ENCODE measurements around the gene ELP5.
"Not testable (repeated sequence)": the region's sequence is repeated elsewhere in the genome, so short reads cannot be mapped to it uniquely, and the experiment has no call there.

The ELP5 gene

DNA sequence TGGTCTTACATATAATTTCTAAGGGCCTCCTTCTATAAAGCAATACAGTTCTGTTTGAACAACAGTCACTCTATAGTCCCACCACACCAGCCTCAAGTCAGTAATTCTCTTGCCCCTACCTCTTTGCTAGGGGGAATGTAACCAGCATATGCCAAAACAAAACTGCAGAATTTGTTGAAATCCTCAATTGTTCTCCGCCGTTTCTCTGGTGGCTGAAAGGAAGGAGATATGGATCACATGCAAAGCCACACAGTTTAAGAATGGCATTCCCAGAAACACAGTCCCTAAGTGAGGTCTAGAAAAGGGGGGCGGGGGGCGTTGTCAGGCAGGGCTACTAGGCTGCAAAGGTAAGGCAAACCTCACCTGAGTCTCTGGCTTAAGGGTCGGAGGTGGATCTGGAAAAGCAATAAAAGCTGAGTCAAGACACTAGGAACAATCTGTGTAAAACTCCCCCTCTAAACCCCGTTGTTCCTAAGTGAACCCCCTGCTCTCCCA, 14.7 kb upstream of the ELP5 start:
- no peak for DNase-seq

GRCh38 chr17:7237761-7238419, 14.1 kb upstream of the ELP5 start:
- peak; percentile 87 to 88 for DNase-seq

- peak; percentile 52 to 62 for DNase-seq
Observed at GRCh38 chr17:7238420-7239090, 13.5 kb upstream of the ELP5 start.

GRCh38 chr17:7239091-7240027, 12.7 kb upstream of the ELP5 start, which contains the start of gene PHF23:
PHF23 (minus strand) TSS chr17:7239457; CDS start chr17:7239279, 178 bp downstream.
- peak; percentile 99 for DNase-seq

GRCh38 chr17:7240375-7240774, 11.6 kb upstream of the ELP5 start:
- peak in 1 of 2 donors; percentile 31 for DNase-seq

DNA sequence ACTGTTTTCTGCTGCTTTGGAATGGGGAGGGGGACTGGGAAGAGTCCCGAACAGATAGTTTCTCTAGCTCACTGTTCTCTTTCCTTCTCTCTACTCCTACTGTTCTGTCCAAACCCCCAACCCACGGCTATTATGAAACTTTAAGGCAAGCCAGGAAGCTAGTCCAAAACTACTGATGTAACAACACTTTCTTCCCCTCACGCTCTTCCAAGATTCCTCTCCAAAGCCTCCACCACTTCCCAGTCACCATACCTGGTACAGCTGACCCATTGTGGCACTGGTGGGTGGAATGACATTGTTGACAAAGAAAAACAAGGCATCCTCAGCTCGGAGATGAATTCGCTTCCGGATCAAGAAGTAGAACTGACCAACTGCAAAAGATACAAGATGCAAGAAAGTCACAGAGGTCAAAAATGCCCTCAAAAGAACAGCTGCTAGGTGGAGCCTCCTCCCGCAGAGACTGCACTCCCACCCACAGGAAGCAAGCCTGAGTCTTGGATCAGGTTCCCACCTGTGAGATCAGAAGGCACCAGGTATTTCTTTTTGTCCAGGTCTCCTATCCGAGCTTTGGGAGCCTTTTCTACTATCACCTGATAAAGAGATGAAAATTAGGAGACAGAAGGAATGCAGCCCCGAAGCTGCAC, 10.8 kb upstream of the ELP5 start:
- no peak for DNase-seq

DNA sequence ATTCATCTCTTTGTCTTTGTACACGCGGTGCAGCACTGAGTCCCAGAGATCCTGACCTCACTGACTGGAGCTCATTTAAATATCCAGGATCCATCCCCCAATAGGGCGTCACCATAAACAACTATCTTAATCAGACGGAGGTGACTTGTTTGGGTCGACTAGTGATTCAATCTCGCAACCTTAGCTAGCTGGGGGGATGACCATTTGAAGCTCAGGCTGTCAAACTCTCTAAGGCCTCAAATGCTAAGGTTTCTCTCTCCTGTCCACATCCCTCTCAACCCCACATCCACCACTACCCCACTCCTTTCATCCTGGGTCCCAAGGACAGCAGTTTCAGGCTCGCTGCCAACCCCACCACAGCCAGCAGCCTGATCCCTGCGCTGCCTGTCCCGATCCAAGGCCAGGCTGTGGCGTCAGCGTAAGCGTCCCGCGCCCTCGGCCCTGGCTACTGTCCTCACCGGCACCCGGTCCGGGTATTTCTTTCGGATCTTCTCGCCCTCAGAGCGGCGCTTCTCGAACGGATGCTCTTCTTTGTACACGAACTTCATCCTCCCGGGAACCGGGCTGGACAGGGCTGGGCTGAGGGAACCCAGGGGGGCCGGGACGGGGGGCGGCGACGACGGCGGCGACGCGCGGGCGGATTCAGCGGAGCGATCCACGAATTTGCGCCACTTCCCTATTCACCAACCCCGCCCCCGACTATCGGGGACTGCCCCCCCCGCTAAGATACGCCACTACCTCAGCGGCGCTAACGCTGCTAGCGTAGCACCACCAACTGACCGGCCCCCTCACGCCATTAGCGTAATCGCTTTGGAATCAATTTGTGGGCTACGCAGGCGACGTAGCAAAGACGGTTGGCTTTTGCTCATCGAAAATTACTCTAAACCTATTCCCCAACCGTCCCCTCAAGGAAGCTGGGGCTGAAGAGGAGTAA, 10.0 kb upstream of the ELP5 start, which contains the start of gene GABARAP:
TSS of gene GABARAP (minus strand) at position 667 of the 934 bp plus-strand sequence. CDS start at position 548, 119 bp downstream.
- DNase-seq: peak; percentile 90 to 94

GRCh38 chr17:7242717-7243452, 9.1 kb upstream of the ELP5 start:
- peak; percentile 93 to 94 for DNase-seq

GRCh38 chr17:7243453-7243729, 8.6 kb upstream of the ELP5 start:
- DNase-seq: no peak

GRCh38 chr17:7243838-7244237, 8.2 kb upstream of the ELP5 start:
- not testable (repeated sequence) for DNase-seq

DNA sequence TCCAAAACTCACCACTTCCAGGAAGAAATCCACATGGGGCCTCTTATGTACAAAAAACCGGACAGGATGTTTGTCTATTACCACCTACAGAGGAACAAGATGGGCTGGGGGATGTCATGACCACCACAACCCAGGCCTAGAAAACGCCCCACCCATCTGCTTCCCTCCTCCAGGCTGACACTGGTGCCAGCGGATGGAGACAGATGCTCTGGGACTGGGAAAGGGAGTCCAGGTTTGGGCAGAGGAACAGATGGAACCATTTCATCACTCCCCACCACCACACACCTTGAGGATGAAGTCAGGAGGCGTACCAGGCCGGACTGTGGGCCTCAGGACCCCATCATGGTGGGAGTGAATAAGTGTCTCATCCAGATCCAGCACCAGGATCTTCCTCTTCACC, 5.2 kb upstream of the ELP5 start:
- DNase-seq: no peak

GRCh38 chr17:7248796-7249195, 3.2 kb upstream of the ELP5 start:
- DNase-seq: no peak

GRCh38 chr17:7249214-7249613, 2.8 kb upstream of the ELP5 start:
- DNase-seq: no peak

- DNase-seq: no peak
Observed at GRCh38 chr17:7249830-7250229, 2.2 kb upstream of the ELP5 start.

GRCh38 chr17:7250695-7251627, 1.1 kb upstream of the ELP5 start:
- peak; percentile 68 to 74 for DNase-seq

GRCh38 chr17:7251661-7252175, 297 bp upstream of the ELP5 start, which contains the start of gene CTDNEP1:
CTDNEP1 (minus strand) TSS chr17:7251734; CDS start chr17:7251296, 438 bp downstream.
- DNase-seq: peak; percentile 99

DNA sequence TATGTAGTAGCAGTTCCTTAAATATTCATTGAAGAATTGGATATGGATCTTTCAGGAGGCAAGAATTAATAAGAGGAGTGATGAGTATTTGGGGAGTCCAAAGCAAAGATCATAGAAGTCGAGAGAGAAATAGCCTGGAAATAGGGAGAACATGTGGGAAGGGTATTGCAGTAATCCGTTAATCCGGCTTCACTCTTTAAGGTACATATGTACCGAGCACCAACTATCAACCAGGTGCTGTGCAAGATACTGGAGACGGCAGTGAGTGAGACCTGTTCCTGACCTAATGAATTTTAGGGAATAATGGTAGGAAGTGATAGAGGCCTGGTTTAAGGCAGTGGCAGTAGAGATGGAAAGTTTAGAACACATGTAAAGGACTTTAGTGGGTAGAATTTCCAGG, 1.1 kb downstream of the ELP5 start:
- no peak for DNase-seq

DNA sequence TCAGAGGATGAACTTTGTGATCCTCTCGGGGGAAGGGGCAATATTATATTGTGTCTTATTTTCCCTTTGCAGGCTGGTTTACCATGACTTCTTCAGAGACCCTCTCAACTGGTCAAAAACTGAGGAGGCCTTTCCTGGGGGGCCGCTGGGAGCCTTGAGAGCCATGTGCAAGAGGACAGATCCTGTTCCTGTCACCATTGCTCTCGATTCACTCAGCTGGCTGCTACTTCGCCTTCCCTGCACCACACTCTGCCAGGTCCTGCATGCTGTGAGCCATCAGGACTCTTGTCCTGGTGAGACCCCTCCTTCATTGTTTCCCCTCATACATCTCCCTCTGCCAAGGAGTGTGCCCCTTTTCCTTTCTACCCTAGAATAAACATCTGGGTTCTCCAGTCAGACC, 2.5 kb downstream of the ELP5 start:
- no peak for DNase-seq

DNA sequence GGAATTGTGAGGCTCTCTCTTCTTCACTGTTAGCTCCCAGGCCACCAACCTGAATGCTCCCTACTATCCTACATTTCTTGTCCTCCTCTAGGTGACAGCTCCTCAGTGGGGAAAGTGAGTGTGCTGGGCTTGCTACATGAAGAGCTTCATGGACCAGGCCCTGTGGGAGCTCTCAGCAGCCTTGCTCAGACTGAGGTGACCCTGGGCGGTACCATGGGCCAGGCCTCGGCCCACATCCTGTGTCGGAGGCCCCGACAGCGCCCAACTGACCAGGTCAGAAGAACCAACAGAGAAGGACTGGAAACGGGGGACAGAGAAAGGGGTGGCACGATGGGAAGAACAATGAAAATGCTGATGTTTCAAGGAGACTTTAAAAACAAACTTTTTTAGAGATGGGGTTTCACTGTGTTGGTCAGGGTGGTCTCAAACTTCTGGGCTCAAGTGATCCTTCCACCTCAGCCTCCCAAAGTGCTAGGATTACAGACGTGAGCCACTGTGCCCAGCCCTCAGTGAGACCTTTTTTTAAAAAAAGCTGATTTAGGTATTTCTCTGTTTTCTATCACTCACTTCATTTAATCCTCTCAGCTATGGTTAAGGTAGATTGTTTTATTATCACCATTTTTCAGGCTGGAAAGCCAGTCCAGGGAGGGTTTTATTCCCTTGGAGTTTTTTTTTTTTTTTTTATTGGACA, 4.9 kb downstream of the ELP5 start:
- DNase-seq: no peak

Measured in CD4-positive, alpha-beta T cell treated with Interleukin-1 beta for 1 hour (primary cell).